Measurements from ENCODE around the gene SH2D3C. TPM values are rescaled to one million over a fixed set of nuclear protein-coding genes. Genes with fewer than 3 reads are reported as not detected.

Gene SH2D3C
- total and polyA plus RNA-seq, 9 of the 15 experiments (the other 6 are each of a cell fraction or from before 2014, with no cell fraction given): 0.03 to 1.2 (median 0.22) TPM; not detected in 1

DNA sequence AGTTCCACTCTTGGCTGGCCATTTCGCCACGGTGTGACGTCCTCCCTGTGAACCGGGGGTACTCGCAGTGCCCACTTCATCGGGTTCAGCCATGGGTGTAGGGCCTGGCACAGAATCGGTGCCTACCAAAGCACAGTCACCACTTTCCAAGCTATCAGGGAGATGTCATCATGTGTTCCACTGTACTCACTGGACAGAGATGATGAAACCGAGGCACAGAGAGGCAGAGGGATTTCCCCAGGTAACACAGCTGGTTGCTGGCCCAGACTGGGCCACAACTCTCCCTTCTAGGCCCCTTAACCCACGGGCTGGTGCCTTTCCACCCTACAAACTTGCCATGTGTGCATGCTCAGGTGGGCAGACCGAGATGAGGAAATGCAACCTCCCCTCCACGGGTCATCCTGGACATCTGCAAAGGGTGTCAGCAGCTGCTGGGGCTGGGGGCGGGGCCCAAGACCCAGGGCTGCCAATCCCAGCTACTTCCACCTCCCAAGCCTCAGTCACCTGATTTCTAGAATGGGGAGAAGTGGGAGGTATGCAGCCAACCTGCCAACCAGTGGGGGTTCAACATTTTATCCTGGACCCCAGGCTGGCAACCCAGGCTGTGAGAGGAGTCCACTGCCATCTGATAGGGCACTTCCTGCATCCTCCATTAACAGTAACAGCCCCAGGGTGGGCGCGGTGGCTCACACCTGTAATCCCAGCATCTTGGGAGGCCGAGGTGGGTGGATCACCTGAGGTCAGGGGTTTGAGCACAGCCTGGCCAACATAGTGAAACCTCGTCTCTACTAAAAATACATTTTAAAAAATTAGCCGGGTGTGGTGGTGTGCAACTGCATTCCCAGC is 893 bp upstream of the SH2D3C start (continued):
- TF ChIP-seq ZFP36 (IDR thresholded peaks at IDR 0.05; ENCODE audit: low read depth, low read length, partially characterized antibody) (peak; percentile 92), HDAC2 (IDR thresholded peaks at IDR 0.05) (peak; percentile 85), SMARCA5 (IDR thresholded peaks at IDR 0.05) (peak; percentile 74; the same call in 1 of the 2 replicates), ZNF165 (CRISPR knock-in tag; IDR thresholded peaks at IDR 0.05; ENCODE audit: borderline replicate concordance) (no peak), PHTF2 (CRISPR knock-in tag; IDR thresholded peaks at IDR 0.05) (no peak), RBFOX2 (IDR thresholded peaks at IDR 0.05; ENCODE audit: low read depth, low read length) (peak; percentile 53; the same call in 1 of the 2 replicates), E2F3 (CRISPR knock-in tag; IDR thresholded peaks at IDR 0.05) (no peak), ZNF592 (IDR thresholded peaks at IDR 0.05) (no peak), NRF1 (conservative IDR thresholded peaks at IDR 0.05 in 1 of 2, IDR thresholded peaks at IDR 0.05 in 1 of 2) (peak in 1 of 2 experiments; percentile 32; a peak in 1 of 4 replicates), U2AF1 (optimal IDR thresholded peaks at IDR 0.05; ENCODE audit: low read depth, low read length) (no peak), CBX3 (IDR thresholded peaks at IDR 0.05; ENCODE audit: borderline replicate concordance in 1 of 2, low read length in 2 of 2) (no peak), NELFE (IDR thresholded peaks at IDR 0.05; ENCODE audit: insufficient read depth, insufficient read length) (no peak), ELF2 (CRISPR knock-in tag; IDR thresholded peaks at IDR 0.05) (no peak), CREM (IDR thresholded peaks at IDR 0.05; ENCODE audit: low read depth) (no peak), ZNF766 (CRISPR knock-in tag; conservative IDR thresholded peaks at IDR 0.05) (0 out of 2 replicates have a peak, but pooled peaks have one; percentile 1)
- TF ChIP-seq, protein P1, sequence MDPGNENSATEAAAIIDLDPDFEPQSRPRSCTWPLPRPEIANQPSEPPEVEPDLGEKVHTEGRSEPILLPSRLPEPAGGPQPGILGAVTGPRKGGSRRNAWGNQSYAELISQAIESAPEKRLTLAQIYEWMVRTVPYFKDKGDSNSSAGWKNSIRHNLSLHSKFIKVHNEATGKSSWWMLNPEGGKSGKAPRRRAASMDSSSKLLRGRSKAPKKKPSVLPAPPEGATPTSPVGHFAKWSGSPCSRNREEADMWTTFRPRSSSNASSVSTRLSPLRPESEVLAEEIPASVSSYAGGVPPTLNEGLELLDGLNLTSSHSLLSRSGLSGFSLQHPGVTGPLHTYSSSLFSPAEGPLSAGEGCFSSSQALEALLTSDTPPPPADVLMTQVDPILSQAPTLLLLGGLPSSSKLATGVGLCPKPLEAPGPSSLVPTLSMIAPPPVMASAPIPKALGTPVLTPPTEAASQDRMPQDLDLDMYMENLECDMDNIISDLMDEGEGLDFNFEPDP (CRISPR knock-in tag; IDR thresholded peaks at IDR 0.05): no peak
- TF ChIP-seq, protein P2, sequence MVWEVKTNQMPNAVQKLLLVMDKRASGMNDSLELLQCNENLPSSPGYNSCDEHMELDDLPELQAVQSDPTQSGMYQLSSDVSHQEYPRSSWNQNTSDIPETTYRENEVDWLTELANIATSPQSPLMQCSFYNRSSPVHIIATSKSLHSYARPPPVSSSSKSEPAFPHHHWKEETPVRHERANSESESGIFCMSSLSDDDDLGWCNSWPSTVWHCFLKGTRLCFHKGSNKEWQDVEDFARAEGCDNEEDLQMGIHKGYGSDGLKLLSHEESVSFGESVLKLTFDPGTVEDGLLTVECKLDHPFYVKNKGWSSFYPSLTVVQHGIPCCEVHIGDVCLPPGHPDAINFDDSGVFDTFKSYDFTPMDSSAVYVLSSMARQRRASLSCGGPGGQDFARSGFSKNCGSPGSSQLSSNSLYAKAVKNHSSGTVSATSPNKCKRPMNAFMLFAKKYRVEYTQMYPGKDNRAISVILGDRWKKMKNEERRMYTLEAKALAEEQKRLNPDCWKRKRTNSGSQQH (CRISPR knock-in tag; IDR thresholded peaks at IDR 0.05): no peak
- TF ChIP-seq, protein P3, sequence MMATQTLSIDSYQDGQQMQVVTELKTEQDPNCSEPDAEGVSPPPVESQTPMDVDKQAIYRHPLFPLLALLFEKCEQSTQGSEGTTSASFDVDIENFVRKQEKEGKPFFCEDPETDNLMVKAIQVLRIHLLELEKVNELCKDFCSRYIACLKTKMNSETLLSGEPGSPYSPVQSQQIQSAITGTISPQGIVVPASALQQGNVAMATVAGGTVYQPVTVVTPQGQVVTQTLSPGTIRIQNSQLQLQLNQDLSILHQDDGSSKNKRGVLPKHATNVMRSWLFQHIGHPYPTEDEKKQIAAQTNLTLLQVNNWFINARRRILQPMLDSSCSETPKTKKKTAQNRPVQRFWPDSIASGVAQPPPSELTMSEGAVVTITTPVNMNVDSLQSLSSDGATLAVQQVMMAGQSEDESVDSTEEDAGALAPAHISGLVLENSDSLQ (IDR thresholded peaks at IDR 0.05): peak; percentile 85

Data from K562 (cell line).